Raji (cell line): ENCODE results near the gene CPB2.

Experiments used
- POLR2A ChIP-seq: IDR thresholded peaks from 2 replicates; pipeline ENCODE4 v1.6.1; 2011; ENCODE audit warnings: low read depth, low read length, control low read depth; ENCODE audit not compliant: insufficient read depth

CPB2 gene

DNA sequence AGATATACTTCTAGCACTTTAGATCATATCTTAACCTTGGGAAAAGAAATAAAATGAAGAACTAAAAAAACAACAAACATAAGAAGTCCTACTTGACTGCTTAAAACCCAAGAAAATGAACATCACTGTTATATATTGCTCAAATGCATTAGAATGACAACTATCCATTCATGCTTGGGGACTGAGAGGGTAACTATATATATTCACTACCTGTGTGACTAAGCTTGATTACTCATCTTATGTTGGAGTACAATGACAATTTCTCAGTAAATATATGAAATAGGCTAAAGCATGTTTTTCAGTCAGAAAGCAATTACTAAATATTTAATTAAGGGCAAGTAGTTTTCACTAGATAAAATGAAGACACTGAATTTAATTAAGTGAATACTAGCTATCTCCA is 92.4 kb downstream of the CPB2 start:
- TF ChIP-seq POLR2A: no peak

- no peak for TF ChIP-seq POLR2A
Observed at GRCh38 chr13:46010148-46010547, 94.7 kb downstream of the CPB2 start.

DNA sequence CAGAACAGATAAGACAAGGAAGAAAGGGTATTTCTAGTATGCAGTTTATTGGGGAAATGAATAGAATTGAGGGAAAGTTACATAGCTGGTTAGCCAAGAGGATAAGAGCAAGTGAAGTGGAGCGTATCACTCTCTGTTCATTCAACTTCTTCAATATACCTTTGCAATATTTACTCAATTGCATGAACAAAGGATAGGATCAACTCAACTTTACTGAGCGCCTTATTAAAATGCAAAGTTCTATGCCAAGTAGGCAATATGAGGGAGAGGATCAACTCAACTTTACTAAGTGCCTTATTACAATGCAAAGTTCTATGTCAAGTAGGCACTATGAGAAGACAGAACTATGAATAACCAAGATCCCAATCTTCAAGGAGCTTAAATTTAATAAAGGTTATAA is 96.2 kb downstream of the CPB2 start:
- TF ChIP-seq POLR2A: no peak

DNA sequence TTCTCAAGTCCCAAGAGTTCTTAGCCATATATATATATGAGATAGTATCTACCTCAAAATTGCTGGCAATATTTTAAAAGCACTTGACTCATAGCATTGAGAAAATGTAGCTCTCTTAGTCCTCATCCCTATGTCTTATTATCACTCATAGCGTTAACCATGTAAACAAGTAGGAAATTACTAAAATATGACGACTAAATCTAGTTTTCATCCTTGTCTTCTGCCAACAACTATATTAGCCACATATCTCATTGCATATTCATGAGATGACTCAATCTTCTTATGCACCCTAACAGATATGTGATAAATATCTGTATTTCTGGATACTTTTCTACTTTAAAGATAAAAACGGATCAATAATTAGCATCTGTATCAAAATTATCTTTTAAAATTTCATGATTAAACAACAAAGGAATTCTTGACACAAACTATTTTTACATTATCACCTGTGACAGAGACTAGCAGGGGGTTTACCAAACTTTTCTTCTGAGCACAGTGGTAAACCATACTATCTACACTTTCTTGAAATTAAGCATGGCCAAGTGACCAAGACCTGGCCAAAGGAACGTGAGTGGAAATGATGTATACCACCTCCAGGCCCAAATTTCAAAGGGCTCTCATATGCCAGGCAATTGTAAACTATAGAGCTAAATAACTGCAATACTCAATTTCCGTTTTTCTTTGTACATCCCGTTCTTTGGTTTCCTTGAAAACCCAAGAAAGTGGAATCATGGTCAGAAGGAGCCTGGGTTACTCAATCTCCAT is 98.0 kb downstream of the CPB2 start:
- no peak for TF ChIP-seq POLR2A

DNA sequence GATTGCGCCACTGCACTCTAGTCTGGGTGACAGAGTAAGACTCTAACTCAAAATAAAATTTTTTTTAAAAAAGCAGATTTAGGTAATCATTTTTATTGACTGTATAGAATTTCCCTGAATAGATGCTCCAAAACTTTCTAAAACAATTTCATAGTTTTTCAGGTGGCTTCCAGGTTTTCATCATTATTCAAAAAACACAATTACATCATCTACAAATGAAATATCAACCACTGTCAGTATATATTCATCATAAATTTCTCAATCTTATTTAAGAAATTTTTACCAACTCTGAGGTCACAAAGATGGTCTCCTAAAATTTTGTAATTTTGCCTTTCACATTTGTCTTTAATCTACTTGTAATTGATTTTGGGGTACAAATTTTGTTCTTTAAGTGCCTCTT is 100.3 kb downstream of the CPB2 start:
- TF ChIP-seq POLR2A: no peak
